ENCODE measurements around the gene NOL12. TPM values are rescaled to one million over a fixed set of nuclear protein-coding genes. Genes with fewer than 3 reads are reported as not detected.

The NOL12 gene
- total RNA-seq, 1 donor from 2014 or later = 11.5 TPM

- DNase-seq (ENCODE audit: low read depth) = peak; percentile 74
These were observed 56.4 kb downstream of the NOL12 start for GRCh38 chr22:37742376-37743171.

Other genes starting within 250 kb of the NOL12 start
- gene MFNG, start 200.0 kb upstream of the NOL12 start, total RNA-seq = 0.51 and 0.68 TPM in 2 replicates
- 5.7 and 7.3 TPM in 2 replicates for gene CARD10, start 166.9 kb upstream of the NOL12 start, total RNA-seq
- gene CDC42EP1, start 125.9 kb upstream of the NOL12 start, total RNA-seq = 76.4 and 76.6 TPM in 2 replicates
- not detected in 2 replicates for gene LGALS2, start 106.3 kb upstream of the NOL12 start, total RNA-seq
- 50.6 and 65.0 TPM in 2 replicates for gene GGA1, start 77.5 kb upstream of the NOL12 start, total RNA-seq
- not detected in 2 replicates for gene SH3BP1, start 46.7 kb upstream of the NOL12 start, total RNA-seq
- 30.0 and 34.5 TPM in 2 replicates for gene PDXP, start 27.6 kb upstream of the NOL12 start, total RNA-seq
- gene LGALS1, start 10.7 kb upstream of the NOL12 start, total RNA-seq = 1,391 and 2,910 TPM in 2 replicates
- gene TRIOBP, start 10.7 kb downstream of the NOL12 start, total RNA-seq = 26.6 and 33.0 TPM in 2 replicates
- 55.5 and 65.0 TPM in 2 replicates for gene GCAT, start 121.6 kb downstream of the NOL12 start, total RNA-seq
- gene GALR3, start 137.0 kb downstream of the NOL12 start, total RNA-seq = 0.24 TPM in 1 of 2 replicates, not detected in the other
- gene ANKRD54, start 158.0 kb downstream of the NOL12 start, total RNA-seq = 40.8 and 45.9 TPM in 2 replicates
- gene EIF3L, start 163.1 kb downstream of the NOL12 start, total RNA-seq = 415 and 450 TPM in 2 replicates
- 51.6 and 69.1 TPM in 2 replicates for gene MICALL1, start 220.0 kb downstream of the NOL12 start, total RNA-seq

Data from myocyte (in vitro differentiated cells).